Esophagus squamous epithelium (tissue), 5 donors: ENCODE measurements around the gene NRXN2. TPM values are rescaled to one million over a fixed set of nuclear protein-coding genes. Genes with fewer than 3 reads are reported as not detected.

Source experiments
- DNase-seq: peaks from one replicate; lab custom pipeline; 2025; lab: John Stamatoyannopoulos, UW
- H3K27ac ChIP-seq, 4 donors: fragments of 200-600 bp; sonication (generic); one replicate each; pipeline ENCODE4 v1.5.1; 2016 to 2019; ENCODE audit warnings: mild to moderate bottlenecking in 1 of 4
- H3K27me3 ChIP-seq, 4 donors: fragments of 200-600 bp; sonication (generic); 1 replicate in 3 of 4; 2 replicates in 1 of 4; pipeline versions ENCODE4 v1.5.1 to v1.6.0; 2017 to 2021; ENCODE audit warnings: antibody characterized with exemption in 1 of 4
- H3K36me3 ChIP-seq, 3 donors: fragments of 200-600 bp; sonication (generic); one replicate each; pipeline ENCODE4 v1.5.1; 2016 to 2019
- H3K4me1 ChIP-seq, 3 donors: fragments of 200-600 bp; sonication (generic); one replicate each; pipeline ENCODE4 v1.5.1; 2017 to 2019
- H3K4me3 ChIP-seq, 4 donors: fragments of 200-600 bp; sonication (generic); 1 replicate in 3 of 4; 2 replicates in 1 of 4; pipeline ENCODE4 v1.5.1; 2016 to 2019; ENCODE audit warnings: mild to moderate bottlenecking in 2 of 4, moderate library complexity in 1 of 4
- H3K9me3 ChIP-seq, 3 donors: fragments of 200-600 bp; sonication (generic); one replicate each; pipeline ENCODE4 v1.5.1; 2016 to 2019
- CTCF ChIP-seq, 6 experiments: fragments of 450-650 bp in 4 of 6; fragments of 200-600 bp in 2 of 6; sonication (generic) in 2 of 6; IDR thresholded peaks; one replicate each; pipeline ENCODE4 v1.5.1; 2016 to 2019; ENCODE audit warnings: antibody characterized with exemption in 6 of 6, mild to moderate bottlenecking in 4 of 6, moderate library complexity in 4 of 6
- POLR2A ChIP-seq, 4 donors: fragments of 450-650 bp; IDR thresholded peaks; one replicate each; pipeline ENCODE4 v1.6.1; 2017; ENCODE audit warnings: antibody characterized with exemption in 4 of 4, mild to moderate bottlenecking in 4 of 4, moderate library complexity in 3 of 4
- WGBS, 2 donors: methylation state at CpG; one replicate each; pipeline ENCODE4 v1.1.5; 2018; 5-methylcytosine and 5-hydroxymethylcytosine counted together
- intact Hi-C: fragments of 100-400 bp; cut with DNase I; formaldehyde crosslinking; loops from one replicate; pipeline ENCODE4 v1.15.0; 2022
- total RNA-seq, 4 donors: library from RNA; depleted of rRNA; stranded (reverse); fragments of >200 nt; gene quantifications; one replicate each; pipeline ENCODE4 v1.1.0, GENCODE V29; 2016
- donor health status: DM: yes; HTN: yes; CAD: no.

Gene NRXN2
- total RNA-seq, 4 donors from 2014 or later = 0.38 TPM; not detected in 3

- peaks cover 0 to 35% (median 8%) of the 10 kb centered on the region in 4 donors for H3K27me3 ChIP-seq
- WGBS, 2 donors = 75 to 79% methylated on average over 14 to 15 of the region's 15 CpGs
- no peak overlapping the region for H3K4me3 ChIP-seq
Measured at GRCh38 chr11:64747961-64748665, 25.1 kb upstream of the NRXN2 start.

GRCh38 chr11:64746486-64746885, 23.5 kb upstream of the NRXN2 start:
- TF ChIP-seq CTCF (IDR thresholded peaks at IDR 0.05) = no peak
- no peak for TF ChIP-seq POLR2A (IDR thresholded peaks at IDR 0.05)
- Histone ChIP-seq H3K36me3 (no peaks in the 10 kb centered on the region), H3K9me3 (no peaks in the 10 kb centered on the region), H3K27me3 (peaks cover 0 to 51% (median 10%) of the 10 kb centered on the region in 4 donors), H3K27ac (peak overlapping the region; percentile 74 to 95 (median 88)), H3K4me1 (peaks cover 30 to 48% (median 34%) of the 10 kb centered on the region in 3 donors), H3K4me3 (peak overlapping the region in 1 of 4 donors; percentile 77)
- WGBS, 2 donors = 57 to 89% methylated on average over 7 to 8 of the region's 10 CpGs
- intact Hi-C loops = no loop called here
- no peak for DNase-seq

More at GRCh38 chr11:64747961-64748665, 25.1 kb upstream of the NRXN2 start:
- TF ChIP-seq POLR2A (IDR thresholded peaks at IDR 0.05) (no peak), CTCF (IDR thresholded peaks at IDR 0.05) (no peak)
- intact Hi-C loops = no loop called here
- DNase-seq = no peak
- Histone ChIP-seq H3K4me1 (peaks cover 19 to 32% (median 28%) of the 10 kb centered on the region in 3 donors), H3K36me3 (no peaks in the 10 kb centered on the region), H3K27ac (peak overlapping the region in 3 of 4 donors; percentile 38 to 93 (median 76)), H3K9me3 (no peaks in the 10 kb centered on the region)

GRCh38 chr11:64745521-64746328, 22.7 kb upstream of the NRXN2 start:
- H3K27me3 ChIP-seq = peaks cover 0 to 59% (median 11%) of the 10 kb centered on the region in 4 donors
- peak overlapping the region; percentile 74 to 95 (median 88) for H3K27ac ChIP-seq
- no peaks in the 10 kb centered on the region for H3K36me3 ChIP-seq
- 0 to 3% methylated on average over 7 to 19 of the region's 52 CpGs for WGBS, 2 donors
- peak overlapping the region; percentile 34 to 77 (median 52) for H3K4me3 ChIP-seq
- intact Hi-C loops = no loop called here
- no peak for TF ChIP-seq CTCF (IDR thresholded peaks at IDR 0.05)
- TF ChIP-seq POLR2A (IDR thresholded peaks at IDR 0.05) = peak in 2 of 4 donors; percentile 60 to 68
- H3K9me3 ChIP-seq = no peaks in the 10 kb centered on the region
- no peak for DNase-seq
- peaks cover 30 to 52% (median 34%) of the 10 kb centered on the region in 3 donors for H3K4me1 ChIP-seq

- WGBS, 2 donors = 0 to 2% methylated on average over 2 to 7 of the region's 20 CpGs
- peak in 2 of 4 donors; percentile 13 to 48 for TF ChIP-seq POLR2A (IDR thresholded peaks at IDR 0.05)
- TF ChIP-seq CTCF (IDR thresholded peaks at IDR 0.05) = no peak
- Histone ChIP-seq H3K4me1 (peaks cover 30 to 52% (median 34%) of the 10 kb centered on the region in 3 donors), H3K36me3 (no peaks in the 10 kb centered on the region), H3K4me3 (peak overlapping the region; percentile 34 to 77 (median 52)), H3K9me3 (no peaks in the 10 kb centered on the region), H3K27ac (peak overlapping the region; percentile 74 to 95 (median 88)), H3K27me3 (peaks cover 0 to 64% (median 11%) of the 10 kb centered on the region in 4 donors)
- intact Hi-C loops = no loop called here
- peak; percentile 76 for DNase-seq
Measured at GRCh38 chr11:64745189-64745520, 22.2 kb upstream of the NRXN2 start.
